ENCODE data around the gene CAMK1D.

DNA sequence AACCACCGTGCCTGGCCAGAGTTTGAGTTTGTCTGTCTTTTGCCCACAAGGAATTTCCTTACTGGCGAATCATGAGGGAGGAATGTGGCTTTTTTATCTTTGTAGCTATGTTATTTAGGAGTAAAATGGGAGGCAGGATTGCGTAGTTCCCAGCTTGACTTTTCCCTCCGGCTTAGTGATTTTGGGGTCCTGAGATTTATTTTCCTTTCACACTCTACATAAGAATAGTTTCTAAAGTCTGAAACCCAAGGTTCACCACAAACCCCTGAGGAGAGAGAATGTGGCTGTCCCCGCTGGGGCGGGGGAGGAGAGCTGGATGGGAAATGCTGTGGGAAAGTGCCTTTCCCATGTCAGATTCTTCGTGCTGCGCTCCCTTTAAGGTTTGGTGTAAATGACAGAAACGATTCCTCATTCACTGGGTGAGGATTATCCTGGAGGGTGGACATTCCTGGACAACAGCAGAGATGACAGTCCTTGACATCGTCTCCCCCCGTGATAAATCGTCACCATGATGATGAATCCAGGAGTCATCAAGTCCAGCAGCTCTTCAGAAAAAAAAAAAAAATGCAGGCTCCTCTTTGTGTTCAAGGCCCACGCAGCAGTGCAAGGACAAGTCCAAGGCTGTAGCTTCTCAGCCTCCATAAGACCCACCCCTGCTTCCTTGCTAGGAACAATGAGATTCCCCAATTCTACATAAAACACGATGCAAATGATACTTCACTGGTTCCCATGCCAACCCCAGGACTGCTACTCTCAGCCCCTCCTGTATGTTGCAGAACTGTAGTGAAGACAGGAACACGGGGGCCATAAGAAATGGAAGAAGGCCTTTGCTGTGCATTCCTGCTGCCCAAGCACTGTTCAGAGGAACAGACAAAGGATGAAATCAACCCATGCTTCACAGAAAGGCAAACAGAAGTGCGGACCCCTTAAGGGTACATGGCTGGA, 419.1 kb downstream of the CAMK1D start:
- TF ChIP-seq, protein P1, sequence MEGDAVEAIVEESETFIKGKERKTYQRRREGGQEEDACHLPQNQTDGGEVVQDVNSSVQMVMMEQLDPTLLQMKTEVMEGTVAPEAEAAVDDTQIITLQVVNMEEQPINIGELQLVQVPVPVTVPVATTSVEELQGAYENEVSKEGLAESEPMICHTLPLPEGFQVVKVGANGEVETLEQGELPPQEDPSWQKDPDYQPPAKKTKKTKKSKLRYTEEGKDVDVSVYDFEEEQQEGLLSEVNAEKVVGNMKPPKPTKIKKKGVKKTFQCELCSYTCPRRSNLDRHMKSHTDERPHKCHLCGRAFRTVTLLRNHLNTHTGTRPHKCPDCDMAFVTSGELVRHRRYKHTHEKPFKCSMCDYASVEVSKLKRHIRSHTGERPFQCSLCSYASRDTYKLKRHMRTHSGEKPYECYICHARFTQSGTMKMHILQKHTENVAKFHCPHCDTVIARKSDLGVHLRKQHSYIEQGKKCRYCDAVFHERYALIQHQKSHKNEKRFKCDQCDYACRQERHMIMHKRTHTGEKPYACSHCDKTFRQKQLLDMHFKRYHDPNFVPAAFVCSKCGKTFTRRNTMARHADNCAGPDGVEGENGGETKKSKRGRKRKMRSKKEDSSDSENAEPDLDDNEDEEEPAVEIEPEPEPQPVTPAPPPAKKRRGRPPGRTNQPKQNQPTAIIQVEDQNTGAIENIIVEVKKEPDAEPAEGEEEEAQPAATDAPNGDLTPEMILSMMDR (IDR thresholded peaks at IDR 0.05) = no peak
- TF ChIP-seq POLR2A (IDR thresholded peaks at IDR 0.05) = no peak
